ENCODE measurements around the gene PCCA. TPM values are rescaled to one million over a fixed set of nuclear protein-coding genes. Genes with fewer than 3 reads are reported as not detected.

PCCA gene
- total RNA-seq, 4 donors from 2014 or later, result 21.2 to 40.9 (median 31.6) TPM

- Histone ChIP-seq H3K27ac (no peak overlapping the region), H3K4me3 (peak overlapping the region; percentile 15), H3K27me3 (no peaks in the 10 kb centered on the region), H3K4me1 (peaks cover 61% of the 10 kb centered on the region), H3K36me3 (no peaks in the 10 kb centered on the region), H3K9me3 (no peaks in the 10 kb centered on the region)
- TF ChIP-seq POLR2A (IDR thresholded peaks at IDR 0.05) (no peak), EP300 (IDR thresholded peaks at IDR 0.05) (no peak), CTCF (IDR thresholded peaks at IDR 0.05) (no peak), POLR2AphosphoS5 (IDR thresholded peaks at IDR 0.05) (no peak)
- DNase-seq (ENCODE audit: low spot score in 2 of 2), result no peak
- 77% methylated on average over 6 of the region's 22 CpGs for WGBS
Observed at GRCh38 chr13:100544866-100545683, 456.2 kb downstream of the PCCA start.

GRCh38 chr13:100545684-100546061 lies 456.8 kb downstream of the PCCA start:
- H3K36me3 ChIP-seq, result no peaks in the 10 kb centered on the region
- 81% methylated on average over 4 of the region's 4 CpGs for WGBS
- DNase-seq (ENCODE audit: low spot score in 2 of 2), result no peak
- TF ChIP-seq POLR2A (IDR thresholded peaks at IDR 0.05) (no peak), EP300 (IDR thresholded peaks at IDR 0.05) (no peak), CTCF (IDR thresholded peaks at IDR 0.05) (no peak), POLR2AphosphoS5 (IDR thresholded peaks at IDR 0.05) (no peak)
- H3K27me3 ChIP-seq, result no peaks in the 10 kb centered on the region
- no peak overlapping the region for H3K4me3 ChIP-seq
- no peak overlapping the region for H3K27ac ChIP-seq
- H3K4me1 ChIP-seq, result peaks cover 61% of the 10 kb centered on the region
- H3K9me3 ChIP-seq, result no peaks in the 10 kb centered on the region

- H3K27me3 ChIP-seq, result no peaks in the 10 kb centered on the region
- H3K4me1 ChIP-seq, result peaks cover 53% of the 10 kb centered on the region
- H3K4me3 ChIP-seq, result no peak overlapping the region
- 83% methylated on average over 19 of the region's 21 CpGs for WGBS
- TF ChIP-seq POLR2A (IDR thresholded peaks at IDR 0.05), result no peak
- TF ChIP-seq EP300 (IDR thresholded peaks at IDR 0.05), result no peak
- no peak for TF ChIP-seq CTCF (IDR thresholded peaks at IDR 0.05)
- peak overlapping the region; percentile 52 for H3K27ac ChIP-seq
- H3K9me3 ChIP-seq, result no peaks in the 10 kb centered on the region
- DNase-seq (ENCODE audit: low spot score in 2 of 2), result peak in 1 of 2 donors; percentile 52
- H3K36me3 ChIP-seq, result no peaks in the 10 kb centered on the region
Observed at GRCh38 chr13:100546713-100547405, 458.0 kb downstream of the PCCA start.

- H3K27me3 ChIP-seq, result no peaks in the 10 kb centered on the region
- no peak overlapping the region for H3K4me3 ChIP-seq
- no peaks in the 10 kb centered on the region for H3K9me3 ChIP-seq
- 32% methylated on average over 9 of the region's 9 CpGs for WGBS
- TF ChIP-seq POLR2A (IDR thresholded peaks at IDR 0.05) (no peak), POLR2AphosphoS5 (IDR thresholded peaks at IDR 0.05) (peak in 1 of 3 donors; percentile 51)
- H3K4me1 ChIP-seq, result peaks cover 44% of the 10 kb centered on the region
- H3K36me3 ChIP-seq, result no peaks in the 10 kb centered on the region
- H3K27ac ChIP-seq, result peak overlapping the region; percentile 52
- no peak for DNase-seq (ENCODE audit: low spot score in 2 of 2)
Observed at GRCh38 chr13:100547791-100548201, 458.9 kb downstream of the PCCA start.

GRCh38 chr13:100549316-100549715 lies 460.4 kb downstream of the PCCA start:
- Histone ChIP-seq H3K27ac (no peak overlapping the region), H3K4me1 (peaks cover 39% of the 10 kb centered on the region), H3K27me3 (no peaks in the 10 kb centered on the region), H3K4me3 (no peak overlapping the region), H3K36me3 (no peaks in the 10 kb centered on the region), H3K9me3 (no peaks in the 10 kb centered on the region)
- no peak for TF ChIP-seq EP300 (IDR thresholded peaks at IDR 0.05)
- no peak for TF ChIP-seq POLR2A (IDR thresholded peaks at IDR 0.05)
- TF ChIP-seq CTCF (IDR thresholded peaks at IDR 0.05), result no peak
- no peak for TF ChIP-seq POLR2AphosphoS5 (IDR thresholded peaks at IDR 0.05)
- WGBS, result 93% methylated on average over 9 of the region's 9 CpGs
- no peak for DNase-seq (ENCODE audit: low spot score in 2 of 2)

Data from suprapubic skin (tissue), 4 donors.